ENCODE measurements around the gene MICU1.
"Not testable (repeated sequence)": the region's sequence is repeated elsewhere in the genome, so short reads cannot be mapped to it uniquely, and the experiment has no call there.

The MICU1 gene

GRCh38 chr10:72386916-72387586 is 238.8 kb downstream of the MICU1 start:
- no peak for DNase-seq (ENCODE audit: low read depth)

- DNase-seq (ENCODE audit: low read depth) = no peak
Measured at GRCh38 chr10:72385724-72386123, 240.2 kb downstream of the MICU1 start.

- DNase-seq (ENCODE audit: low read depth) = not testable (repeated sequence)
Measured at GRCh38 chr10:72384982-72385381, 240.9 kb downstream of the MICU1 start.

- no peak for DNase-seq (ENCODE audit: low read depth)
Measured at GRCh38 chr10:72379776-72380175, 246.1 kb downstream of the MICU1 start.

- no peak for DNase-seq (ENCODE audit: low read depth)
Measured at GRCh38 chr10:72379062-72379461, 246.8 kb downstream of the MICU1 start.

GRCh38 chr10:72375585-72375984 is 250.3 kb downstream of the MICU1 start:
- no peak for DNase-seq (ENCODE audit: low read depth)

GRCh38 chr10:72375173-72375572 is 250.7 kb downstream of the MICU1 start:
- DNase-seq (ENCODE audit: low read depth) = no peak

- no peak for DNase-seq (ENCODE audit: low read depth)
Measured at GRCh38 chr10:72370201-72370722, 255.6 kb downstream of the MICU1 start.

- DNase-seq (ENCODE audit: low read depth) = no peak
Measured at GRCh38 chr10:72367301-72367960, 258.4 kb downstream of the MICU1 start.

GRCh38 chr10:72365106-72365895 is 260.6 kb downstream of the MICU1 start:
- DNase-seq (ENCODE audit: low read depth) = no peak

GRCh38 chr10:72364239-72364777 is 261.6 kb downstream of the MICU1 start:
- DNase-seq (ENCODE audit: low read depth) = peak; percentile 71

- DNase-seq (ENCODE audit: low read depth) = no peak
Measured at GRCh38 chr10:72356987-72357386, 268.9 kb downstream of the MICU1 start.

- DNase-seq (ENCODE audit: low read depth) = no peak
Measured at GRCh38 chr10:72356115-72356514, 269.8 kb downstream of the MICU1 start.

- DNase-seq (ENCODE audit: low read depth) = no peak
Measured at GRCh38 chr10:72355214-72355555, 270.7 kb downstream of the MICU1 start.

GRCh38 chr10:72354356-72355213 is 271.3 kb downstream of the MICU1 start, which contains the start of gene DNAJB12:
Gene DNAJB12 (minus strand): TSS chr10:72354919. CDS start chr10:72354897, 22 bp downstream.
- peak; percentile 84 for DNase-seq (ENCODE audit: low read depth)

- no peak for DNase-seq (ENCODE audit: low read depth)
Measured at GRCh38 chr10:72353965-72354355, 271.9 kb downstream of the MICU1 start.

- DNase-seq (ENCODE audit: low read depth) = no peak
Measured at GRCh38 chr10:72353028-72353964, 272.6 kb downstream of the MICU1 start.

- DNase-seq (ENCODE audit: low read depth) = no peak
Measured at GRCh38 chr10:72351479-72351878, 274.4 kb downstream of the MICU1 start.

GRCh38 chr10:72349438-72349837 is 276.4 kb downstream of the MICU1 start:
- no peak for DNase-seq (ENCODE audit: low read depth)

- no peak for DNase-seq (ENCODE audit: low read depth)
Measured at GRCh38 chr10:72348282-72348681, 277.6 kb downstream of the MICU1 start.

All from activated T-helper 1 cell treated with Interleukin-2 at 50 U/mL for 16 hours (primary cell).